AG08395 (cell line): ENCODE measurements around the gene CCNT2.
"Not testable (repeated sequence)": the region's sequence is repeated elsewhere in the genome, so short reads cannot be mapped to it uniquely, and the experiment has no call there.

Experiments
- DNase-seq: peaks from one replicate; pipeline ENCODE4 v3.0.0; 2012; ENCODE audit warnings: mixed read lengths, low spot score

CCNT2 gene

DNA sequence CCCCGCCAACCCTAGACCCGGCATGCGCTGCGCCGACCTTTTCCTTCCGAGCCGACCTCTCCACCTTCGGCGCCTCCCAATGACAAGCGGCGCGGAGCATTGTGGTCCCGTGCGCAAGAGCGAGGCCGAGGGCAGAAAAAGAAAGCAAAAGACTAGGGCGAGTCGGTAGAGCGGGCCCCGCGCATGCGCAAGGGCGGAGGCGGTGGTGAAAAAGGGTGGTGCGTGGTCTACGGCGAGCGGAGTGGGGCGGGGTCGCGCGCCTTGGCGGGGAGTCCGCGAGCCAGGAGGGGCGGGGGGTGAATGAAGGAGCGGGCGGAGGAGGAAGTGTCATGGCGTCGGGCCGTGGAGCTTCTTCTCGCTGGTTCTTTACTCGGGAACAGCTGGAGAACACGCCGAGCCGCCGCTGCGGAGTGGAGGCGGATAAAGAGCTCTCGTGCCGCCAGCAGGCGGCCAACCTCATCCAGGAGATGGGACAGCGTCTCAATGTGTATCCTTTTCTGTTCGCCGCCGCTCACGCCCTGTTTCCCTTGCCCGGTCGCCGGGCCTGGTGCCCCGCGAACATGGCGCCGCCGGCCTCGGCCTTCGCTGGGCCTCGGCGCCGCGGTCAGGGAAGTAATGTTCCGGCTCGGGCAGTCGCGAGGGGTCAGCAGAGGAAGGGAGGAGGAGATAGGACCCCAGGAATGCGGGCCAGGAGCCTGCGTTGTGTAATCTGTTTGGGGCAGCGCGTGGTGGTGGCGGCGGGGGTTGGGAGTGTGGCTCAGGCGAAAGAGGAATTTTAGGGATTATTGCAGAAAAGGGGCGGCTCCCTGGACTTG, at the start of gene CCNT2:
CCNT2 (plus strand) TSS at position 297 of the 815 bp plus-strand sequence; CDS start at position 330, 33 bp downstream.
- peak; percentile 99 for DNase-seq

DNA sequence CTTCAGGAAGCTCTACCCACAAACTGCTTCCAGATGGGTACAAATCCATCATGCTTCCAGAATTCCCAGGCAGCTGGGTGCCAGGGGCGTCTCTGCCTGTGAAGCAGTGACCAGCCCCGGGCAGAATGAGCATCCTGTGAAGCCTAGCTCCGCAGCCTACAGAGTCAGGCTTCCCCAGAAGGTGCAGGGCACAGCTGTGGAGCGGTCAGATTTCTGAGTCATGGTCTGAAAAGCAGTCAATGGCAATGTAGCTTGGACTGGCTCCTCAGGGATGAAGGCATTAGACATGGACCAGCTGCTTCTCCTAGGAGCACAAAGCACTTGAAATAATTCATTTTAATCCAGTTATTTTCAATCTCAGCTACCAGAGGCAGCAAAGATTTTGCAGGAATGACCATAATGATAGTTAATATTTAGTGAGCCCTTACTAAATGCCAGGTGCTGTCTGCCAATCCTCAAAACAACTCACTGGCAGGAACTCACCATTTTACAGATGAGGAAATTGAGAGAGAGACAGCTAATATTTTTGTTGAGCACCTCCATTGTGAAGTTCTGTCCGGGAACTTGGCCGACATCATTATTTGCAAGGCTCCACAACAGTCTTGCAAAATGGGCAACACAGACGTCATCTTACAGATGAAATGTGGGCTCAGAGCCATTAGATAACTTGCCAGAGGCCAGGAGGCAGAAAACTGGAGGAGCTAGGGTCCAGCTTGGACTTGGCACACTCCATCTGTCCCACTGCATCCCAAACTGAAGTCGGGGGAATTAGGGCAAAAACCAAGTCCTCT, 48.5 kb upstream of the CCNT2 start:
- no peak for DNase-seq

DNA sequence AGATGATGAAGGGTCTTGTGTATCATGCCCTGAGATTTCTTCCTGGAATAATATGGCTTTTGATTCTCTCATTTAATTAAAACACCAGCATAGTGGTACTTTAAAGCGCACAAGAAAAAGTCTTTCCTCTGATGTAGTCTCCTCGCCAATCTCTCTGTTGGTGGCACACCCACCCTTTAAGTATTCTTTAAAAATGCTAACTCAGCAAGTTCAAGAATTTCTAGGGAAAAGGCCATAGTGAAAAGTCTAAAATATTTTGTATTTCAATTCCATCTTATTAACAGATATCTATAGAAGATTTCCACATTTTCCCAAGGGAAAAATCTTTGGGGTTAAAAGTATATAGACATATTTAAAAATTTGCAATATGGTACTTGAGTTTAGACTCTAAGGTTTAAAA, 45.5 kb upstream of the CCNT2 start:
- DNase-seq, result no peak

DNA sequence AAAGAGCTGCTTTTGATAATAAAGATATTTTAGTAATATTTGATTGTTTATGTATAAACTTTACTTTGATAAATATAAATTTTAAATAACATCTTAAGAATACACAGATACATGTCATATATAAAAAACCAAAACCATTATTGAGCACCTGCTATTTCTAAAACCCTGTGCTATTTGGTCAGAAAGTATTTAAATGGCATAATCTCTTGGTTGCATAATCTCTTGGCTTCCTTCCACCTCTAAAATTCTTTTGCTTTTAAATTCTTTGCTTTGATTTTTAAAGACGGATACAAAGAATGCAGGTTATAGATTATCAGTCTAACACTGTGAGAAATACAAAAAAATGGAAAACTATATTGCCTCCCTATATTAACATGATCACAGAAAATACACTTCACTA, 43.3 kb upstream of the CCNT2 start:
- no peak for DNase-seq

GRCh38 chr2:134882773-134883172, 35.8 kb upstream of the CCNT2 start:
- DNase-seq, result no peak

- no peak for DNase-seq
Measured at GRCh38 chr2:134883552-134884293, 34.9 kb upstream of the CCNT2 start.

- no peak for DNase-seq
Measured at GRCh38 chr2:134884435-134884834, 34.2 kb upstream of the CCNT2 start.

- DNase-seq, result no peak
Measured at GRCh38 chr2:134892282-134893035, 26.2 kb upstream of the CCNT2 start.

DNA sequence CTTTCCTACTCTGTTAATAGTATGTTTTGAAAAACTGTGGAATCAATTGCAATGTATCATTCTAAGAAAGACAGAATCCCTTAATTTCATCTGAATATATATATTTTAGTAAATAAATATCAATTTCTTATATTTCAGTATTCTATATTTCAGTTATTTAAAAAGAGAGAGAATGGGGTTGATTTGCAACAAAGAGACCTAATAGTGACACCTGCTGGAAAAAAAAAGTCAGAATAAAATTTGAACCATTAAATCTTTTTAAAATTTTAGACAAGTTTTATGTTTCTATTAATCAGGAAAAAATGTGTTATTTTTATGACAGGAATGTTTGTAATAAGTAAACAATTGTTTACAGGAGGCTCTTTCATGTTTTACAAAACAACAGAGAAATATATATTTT, 20.7 kb upstream of the CCNT2 start:
- peak; percentile 4 for DNase-seq

GRCh38 chr2:134899204-134899603, 19.4 kb upstream of the CCNT2 start:
- no peak for DNase-seq

GRCh38 chr2:134900151-134900550, 18.5 kb upstream of the CCNT2 start:
- DNase-seq, result no peak

DNA sequence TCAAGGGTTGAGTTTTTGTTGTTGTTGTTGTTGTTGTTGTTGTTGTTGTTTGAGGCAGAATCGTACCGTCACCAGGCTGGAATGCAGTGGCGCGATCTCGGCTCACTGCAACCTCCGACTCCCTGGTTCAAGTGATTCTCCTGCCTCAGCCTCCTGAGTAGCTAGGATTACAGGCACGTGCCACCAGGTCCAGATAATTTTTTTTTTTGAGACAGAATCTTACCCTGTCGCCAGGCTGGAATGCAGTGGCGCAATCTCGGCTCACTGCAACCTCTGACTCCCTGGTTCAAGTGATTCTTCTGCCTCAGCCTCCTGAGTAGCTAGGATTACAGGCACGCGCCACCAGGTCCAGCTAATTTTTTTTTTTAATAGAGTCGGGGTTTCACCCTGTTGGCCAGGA, 14.9 kb upstream of the CCNT2 start:
- not testable (repeated sequence) for DNase-seq

- no peak for DNase-seq
Measured at GRCh38 chr2:134905168-134905567, 13.5 kb upstream of the CCNT2 start.

DNA sequence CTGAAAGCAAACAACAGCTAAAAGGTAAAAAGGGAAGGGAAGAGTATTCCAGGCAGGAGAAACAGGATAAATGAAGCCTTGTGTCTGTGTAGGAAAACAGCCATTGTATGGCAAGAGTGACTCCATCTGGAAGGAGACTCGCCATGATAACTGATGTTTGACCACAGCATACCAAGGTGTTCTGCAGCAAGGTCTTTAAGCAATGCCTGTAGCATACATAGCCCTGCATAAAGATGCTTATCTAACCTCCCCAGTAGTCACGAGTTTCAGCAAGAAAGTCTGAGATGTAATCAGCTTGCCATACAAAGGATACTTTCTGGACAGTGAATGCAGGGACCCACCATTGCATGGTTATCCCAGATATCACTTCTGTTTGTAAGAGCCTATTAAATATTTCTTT, 11.9 kb upstream of the CCNT2 start:
- no peak for DNase-seq

- not testable (repeated sequence) for DNase-seq
Measured at GRCh38 chr2:134907441-134908116, 11.0 kb upstream of the CCNT2 start.

DNA sequence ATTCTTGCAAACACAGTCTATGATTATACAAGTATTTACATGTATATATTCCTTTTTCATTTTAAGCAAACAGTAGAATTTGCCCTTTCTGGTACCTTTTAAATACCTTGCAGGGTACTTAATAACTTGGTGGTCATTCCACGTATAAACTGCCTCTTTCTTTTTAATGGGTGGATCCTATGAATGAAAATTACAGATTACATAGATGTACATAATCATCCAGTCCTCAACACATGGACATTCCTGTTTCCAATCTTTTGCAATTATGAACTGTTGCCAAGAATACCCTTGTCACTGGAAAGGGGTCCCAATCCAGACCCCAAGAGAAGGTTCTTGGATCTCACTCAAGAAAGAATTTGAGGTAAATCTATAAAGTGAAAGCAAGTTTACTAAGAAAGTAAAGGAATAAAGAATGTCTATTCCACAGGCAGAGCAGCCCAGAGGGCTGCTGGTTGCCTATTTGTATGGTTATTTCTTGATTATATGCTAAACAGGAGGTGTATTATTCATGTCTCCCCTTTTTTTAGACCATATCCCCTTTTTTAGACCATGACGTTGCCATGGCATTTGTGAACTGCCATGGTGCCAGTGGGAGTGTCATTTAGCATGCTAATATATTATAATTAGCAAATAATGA, 7.7 kb upstream of the CCNT2 start:
- DNase-seq, result no peak

DNA sequence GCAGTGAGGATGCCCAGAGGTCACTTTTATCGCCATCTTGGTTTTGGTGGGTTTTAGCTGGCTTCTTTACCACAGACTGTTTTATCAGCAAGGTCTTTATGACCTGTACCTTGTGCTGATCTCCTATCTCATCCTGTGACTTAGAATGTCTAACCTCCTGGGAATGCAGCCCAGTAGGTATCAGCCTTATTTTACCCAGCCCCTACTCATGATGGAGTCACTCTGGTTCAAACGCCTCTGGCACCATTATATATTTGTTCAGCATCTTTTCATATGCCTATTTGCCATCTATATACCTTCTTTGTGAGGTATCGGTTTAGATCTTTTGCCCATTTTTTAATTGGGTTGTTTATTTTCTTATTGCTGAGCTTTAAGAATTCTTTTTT, 7.2 kb upstream of the CCNT2 start:
- no peak for DNase-seq

DNA sequence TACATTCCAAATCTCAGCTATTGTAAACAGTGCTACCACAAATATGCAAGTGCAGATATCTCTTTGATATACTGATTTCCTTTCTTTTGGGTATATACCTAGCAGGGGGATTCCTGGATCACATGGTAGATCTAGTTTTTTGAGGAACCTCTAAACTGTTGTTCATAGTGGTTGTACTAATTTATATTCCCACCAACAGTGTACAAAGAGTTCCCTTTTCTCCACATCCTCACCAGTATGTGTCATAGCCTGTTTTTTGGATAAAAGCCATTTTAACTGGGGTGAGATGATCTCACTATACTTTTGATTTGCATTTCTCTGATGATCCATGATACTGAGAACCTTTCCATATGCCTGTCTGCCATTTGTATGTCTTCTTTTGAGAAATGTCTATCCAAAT, 6.3 kb upstream of the CCNT2 start:
- DNase-seq, result no peak

DNA sequence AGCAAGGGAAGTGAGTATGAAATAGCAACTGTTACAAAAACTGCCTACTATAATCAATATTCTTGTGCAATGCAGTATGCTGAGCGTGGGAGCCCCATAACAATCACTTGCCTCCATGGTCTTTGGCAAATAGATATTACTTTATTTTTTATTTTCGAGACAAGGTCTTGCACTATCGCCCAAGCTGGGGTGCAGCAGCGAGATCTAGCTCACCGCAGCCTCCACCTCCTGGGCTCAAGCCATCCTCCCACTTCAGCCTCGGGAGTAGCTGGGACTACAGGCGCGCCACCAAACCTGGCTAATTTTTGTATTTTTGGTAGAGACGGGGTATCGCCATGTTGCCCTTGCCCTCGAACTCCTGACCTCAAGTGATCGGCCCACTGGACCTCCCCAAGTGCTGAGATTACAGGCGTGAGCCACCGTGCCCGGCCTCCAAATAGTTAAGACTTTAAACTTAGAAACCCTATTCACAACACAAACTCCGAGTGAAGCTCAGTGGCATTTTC, 1.2 kb upstream of the CCNT2 start:
- DNase-seq, result no peak

GRCh38 chr2:134917888-134918525, 615 bp upstream of the CCNT2 start:
- DNase-seq, result no peak
